GM19468 (cell line): ENCODE data around the gene PROCA1.

ENCODE experiments used
- ATAC-seq: cut with Tn5 transposase; IDR thresholded peaks from one replicate; pipeline ENCODE4 v1.9.1; 2021; ENCODE audit warnings: mild to moderate bottlenecking, moderate library complexity, moderate number of reproducible peaks; ENCODE audit not compliant: unreplicated experiment; ENCODE audit errors: extremely low read depth

The PROCA1 gene

DNA sequence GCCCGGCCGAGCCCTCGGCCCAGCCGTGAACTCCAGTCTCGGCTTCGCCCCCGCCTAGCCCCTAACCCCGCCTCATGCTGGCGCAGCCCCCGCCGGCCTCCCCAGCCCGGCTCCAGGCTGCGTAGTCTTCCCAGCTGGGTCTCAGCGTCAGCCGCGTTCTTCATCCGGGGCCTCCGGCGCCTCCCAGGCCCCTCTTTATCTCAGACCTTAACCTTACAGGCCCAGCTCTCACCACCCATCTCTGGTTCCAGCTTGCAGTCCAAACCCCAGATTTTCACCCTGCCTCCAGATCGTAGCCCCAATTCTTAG is at the start of gene PROCA1:
TSS of gene PROCA1 (minus strand) at position 166 of the 309 bp plus-strand sequence. CDS start 228 bp downstream, outside the sequence.
- no peak for ATAC-seq

GRCh38 chr17:28760601-28761562 is 49.2 kb upstream of the PROCA1 start:
- ATAC-seq: no peak

- no peak for ATAC-seq
These were observed 47.7 kb upstream of the PROCA1 start for GRCh38 chr17:28759256-28759865.

- ATAC-seq: no peak
These were observed 46.9 kb upstream of the PROCA1 start for GRCh38 chr17:28758411-28759121.

DNA sequence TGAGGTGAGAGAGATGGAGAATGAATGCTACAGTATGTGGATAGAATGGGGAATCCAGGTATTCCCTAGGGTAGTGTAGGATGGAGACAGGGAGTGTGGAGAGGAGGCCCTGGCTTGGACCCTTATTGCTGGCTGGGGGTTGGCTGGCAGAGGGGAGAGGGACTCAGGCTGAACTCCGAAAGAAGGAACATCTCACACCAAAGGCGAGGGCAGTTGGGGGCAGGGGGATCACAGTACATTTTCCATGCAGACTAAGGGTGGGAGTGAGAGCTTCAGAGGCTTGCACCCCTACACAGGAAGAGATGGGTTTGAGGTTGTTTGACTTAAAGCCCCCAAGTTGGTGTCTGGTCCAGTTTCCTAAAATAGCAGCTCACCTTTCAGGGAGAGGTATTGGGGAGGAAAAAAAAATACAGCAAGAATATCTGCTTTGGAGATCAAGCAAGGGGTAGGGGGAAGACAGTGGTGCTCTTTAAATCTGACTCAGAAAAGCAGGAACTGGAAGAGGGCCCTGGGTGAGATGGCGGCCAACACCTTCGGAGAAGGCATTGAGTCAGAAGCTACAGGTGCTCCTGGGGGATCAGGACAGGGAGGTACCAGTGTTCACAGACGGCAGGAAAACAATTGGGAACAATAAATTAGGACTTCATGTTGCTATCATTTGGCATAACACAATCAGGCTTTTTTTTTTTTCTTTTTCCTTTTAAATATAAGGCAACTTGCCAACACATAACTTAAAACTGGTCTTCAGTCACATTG is 44.5 kb upstream of the PROCA1 start:
- ATAC-seq: no peak

GRCh38 chr17:28755486-28755885 is 43.8 kb upstream of the PROCA1 start:
- ATAC-seq: no peak

GRCh38 chr17:28751600-28752366 is 40.1 kb upstream of the PROCA1 start:
- no peak for ATAC-seq

DNA sequence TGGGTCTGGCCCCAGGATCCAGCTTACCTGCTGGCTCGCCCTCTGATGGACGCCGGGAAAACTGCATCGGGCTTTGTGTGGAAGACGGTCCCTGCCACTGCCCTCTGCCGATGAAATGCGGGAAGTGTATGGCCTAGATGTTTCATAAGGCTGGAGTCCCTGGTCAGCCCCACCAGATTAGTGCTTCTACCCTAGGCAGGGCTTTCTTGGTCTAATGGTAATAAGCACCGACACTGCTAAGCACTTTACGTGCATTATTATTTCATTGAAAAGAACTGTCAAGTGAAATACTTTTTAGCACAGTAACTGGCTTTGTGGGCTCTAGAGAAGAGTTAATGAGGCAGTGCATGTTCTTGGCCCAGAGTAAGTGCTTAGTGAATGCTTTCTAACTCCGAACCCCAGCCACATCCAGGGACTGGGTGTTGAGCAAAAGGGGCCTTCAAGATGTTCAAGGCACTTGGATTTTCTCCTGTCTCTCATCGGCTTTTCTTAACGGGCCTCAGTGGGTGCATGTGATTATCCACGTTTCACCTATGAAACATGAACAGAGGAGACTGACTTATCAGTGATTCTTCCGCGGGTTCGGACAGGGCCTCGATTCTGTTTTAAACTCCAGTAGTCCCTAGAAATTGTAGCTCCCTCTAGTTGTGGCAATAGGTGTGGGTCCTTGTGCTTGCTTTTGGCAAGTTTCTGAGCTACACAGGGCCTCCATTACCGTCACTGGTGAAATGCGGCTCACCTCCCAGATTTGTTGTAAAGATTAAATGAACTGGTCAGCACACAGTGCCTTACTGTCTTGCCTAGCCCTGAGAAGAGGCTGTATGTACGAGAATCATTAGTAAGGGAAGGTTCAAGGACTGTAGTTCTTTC is 38.7 kb upstream of the PROCA1 start:
- peak; percentile 71 for ATAC-seq

DNA sequence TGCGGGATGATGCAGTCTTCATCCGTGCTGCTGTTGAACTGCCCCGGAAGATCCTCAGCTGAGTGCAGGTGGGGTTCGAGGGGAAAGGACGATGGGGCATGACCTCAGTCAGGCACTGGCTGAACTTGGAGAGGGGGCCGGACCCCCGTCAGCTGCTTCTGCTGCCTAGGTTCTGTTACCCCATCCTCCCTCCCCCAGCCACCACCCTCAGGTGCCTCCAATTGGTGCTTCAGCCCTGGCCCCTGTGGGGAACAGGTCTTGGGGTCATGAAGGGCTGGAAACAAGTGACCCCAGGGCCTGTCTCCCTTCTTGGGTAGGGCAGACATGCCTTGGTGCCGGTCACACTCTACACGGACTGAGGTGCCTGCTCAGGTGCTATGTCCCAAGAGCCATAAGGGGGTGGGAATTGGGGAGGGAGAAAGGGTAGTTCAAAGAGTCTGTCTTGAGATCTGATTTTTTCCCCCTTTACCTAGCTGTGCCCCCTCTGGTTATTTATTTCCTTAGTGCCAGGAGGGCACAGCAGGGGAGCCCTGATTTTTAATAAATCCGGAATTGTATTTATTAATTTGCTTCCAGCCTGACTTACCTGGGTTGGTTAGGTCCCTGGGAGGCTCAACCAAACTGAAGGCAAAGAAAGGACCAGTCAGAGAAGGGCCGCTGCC is 38.0 kb upstream of the PROCA1 start:
- ATAC-seq: no peak

DNA sequence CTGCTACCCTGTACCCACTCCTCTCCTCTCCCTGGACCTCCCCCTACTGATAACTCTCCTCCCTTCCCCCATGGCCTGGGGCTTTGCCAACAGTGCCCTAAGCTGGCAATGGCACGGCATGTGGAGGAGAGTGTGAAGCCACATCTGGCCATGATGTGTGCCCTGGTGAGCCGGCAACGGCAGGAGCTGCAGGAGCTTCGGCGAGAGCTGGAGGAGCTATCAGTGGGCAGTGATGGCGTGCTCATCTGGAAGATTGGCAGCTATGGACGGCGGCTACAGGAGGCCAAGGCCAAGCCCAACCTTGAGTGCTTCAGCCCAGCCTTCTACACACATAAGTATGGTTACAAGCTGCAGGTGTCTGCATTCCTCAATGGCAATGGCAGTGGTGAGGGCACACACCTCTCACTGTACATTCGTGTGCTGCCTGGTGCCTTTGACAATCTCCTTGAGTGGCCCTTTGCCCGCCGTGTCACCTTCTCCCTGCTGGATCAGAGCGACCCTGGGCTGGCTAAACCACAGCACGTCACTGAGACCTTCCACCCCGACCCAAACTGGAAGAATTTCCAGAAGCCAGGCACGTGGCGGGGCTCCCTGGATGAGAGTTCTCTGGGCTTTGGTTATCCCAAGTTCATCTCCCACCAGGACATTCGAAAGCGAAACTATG is 37.3 kb upstream of the PROCA1 start:
- ATAC-seq: no peak

DNA sequence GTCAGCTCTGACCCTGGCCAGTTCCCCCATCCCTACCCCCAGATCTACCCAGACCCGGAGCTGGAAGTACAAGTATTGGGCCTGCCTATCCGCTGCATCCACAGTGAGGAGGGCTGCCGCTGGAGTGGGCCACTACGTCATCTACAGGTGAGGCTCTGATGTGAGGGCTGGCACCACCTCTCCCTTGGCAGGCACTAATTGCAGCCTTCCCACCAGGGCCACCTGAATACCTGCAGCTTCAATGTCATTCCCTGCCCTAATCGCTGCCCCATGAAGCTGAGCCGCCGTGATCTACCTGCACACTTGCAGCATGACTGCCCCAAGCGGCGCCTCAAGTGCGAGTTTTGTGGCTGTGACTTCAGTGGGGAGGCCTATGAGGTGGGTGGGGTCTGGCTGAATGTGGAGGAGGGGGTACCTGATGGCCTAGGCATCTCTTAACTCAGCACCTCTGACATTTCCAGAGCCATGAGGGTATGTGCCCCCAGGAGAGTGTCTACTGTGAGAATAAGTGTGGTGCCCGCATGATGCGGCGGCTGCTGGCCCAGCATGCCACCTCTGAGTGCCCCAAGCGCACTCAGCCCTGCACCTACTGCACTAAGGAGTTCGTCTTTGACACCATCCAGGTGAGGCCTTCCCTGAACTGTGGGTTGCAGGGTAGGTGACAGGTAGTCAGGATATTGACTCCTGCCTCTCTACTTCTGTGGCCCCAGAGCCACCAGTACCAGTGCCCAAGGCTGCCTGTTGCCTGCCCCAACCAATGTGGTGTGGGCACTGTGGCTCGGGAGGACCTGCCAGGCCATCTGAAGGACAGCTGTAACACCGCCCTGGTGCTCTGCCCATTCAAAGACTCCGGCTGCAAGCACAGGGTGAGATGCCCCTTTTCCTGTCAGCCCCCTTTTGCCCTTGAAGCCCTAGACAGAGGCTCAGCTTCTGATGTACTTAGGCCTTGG is 36.4 kb upstream of the PROCA1 start:
- no peak for ATAC-seq

GRCh38 chr17:28747051-28747691 is 35.5 kb upstream of the PROCA1 start:
- ATAC-seq: no peak

GRCh38 chr17:28746611-28747050 is 34.9 kb upstream of the PROCA1 start:
- no peak for ATAC-seq

DNA sequence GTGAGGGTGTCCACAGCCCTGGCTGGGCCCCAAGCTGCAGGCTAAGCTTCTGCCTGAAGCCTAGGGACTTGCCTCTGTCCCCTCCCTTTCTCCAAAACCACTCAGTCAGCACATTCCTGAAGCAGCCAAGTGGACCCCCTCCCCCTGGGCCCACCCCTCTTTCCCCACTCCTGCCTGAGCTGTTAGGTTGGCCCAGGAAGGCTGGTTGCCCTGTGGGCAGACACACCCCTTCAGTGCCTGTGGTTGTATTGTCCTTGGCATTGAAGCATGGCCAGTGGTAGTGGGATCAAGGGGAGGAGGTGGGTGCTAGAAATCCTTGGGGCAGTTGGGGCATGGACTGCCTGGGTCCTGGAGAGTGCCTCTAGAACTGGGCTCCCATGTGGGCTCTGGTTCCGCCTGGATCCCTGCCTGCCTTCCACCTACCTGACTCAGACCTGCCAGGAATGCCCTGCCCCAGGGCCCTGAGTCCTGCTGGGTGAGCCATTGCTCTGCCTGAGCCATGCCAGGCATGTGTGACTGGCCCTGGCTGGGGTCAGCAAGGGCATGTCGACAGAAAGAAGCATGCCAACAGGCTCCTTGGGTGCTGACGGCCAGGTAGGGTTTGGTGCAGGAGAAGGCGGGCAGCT is 34.2 kb upstream of the PROCA1 start:
- no peak for ATAC-seq

DNA sequence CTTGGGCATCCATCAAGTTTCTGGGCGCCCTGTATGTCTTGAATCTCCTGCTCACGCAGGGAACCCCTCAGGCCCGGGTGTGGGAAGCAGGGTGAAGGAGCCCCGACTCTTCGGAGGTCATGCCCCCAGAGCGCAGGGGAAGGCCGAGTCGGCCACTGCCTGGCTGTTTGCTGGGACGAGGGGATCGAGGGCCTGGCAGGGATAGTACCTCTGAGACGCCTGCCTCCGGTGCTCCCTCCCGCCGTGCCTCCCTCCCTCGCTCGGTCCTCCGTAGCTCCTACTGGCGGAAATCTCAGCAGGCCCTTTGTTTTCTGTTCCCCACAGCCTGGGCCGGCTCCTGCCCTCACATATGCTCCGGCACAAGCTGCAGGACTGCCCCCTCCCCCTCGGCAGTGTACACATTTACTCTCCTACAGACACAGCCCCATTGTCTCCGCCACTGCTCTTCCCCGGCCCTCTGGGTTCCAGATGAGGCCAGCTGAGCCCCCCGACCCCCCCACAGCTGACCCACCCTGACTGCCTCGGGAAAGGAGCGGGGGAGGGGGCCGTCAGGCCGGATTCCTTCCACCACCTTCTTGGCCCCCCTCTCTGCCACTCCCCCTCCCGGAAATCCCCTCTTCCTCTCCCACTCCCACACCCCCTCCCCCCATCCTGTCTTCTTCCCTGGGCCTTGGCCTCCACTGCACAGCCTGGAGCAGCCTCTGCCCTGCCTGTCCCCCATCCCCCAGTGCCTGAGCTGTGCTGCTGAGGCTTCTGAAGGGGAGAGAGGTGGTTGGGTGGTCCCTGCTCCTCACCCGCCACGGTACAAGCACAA is 33.5 kb upstream of the PROCA1 start:
- ATAC-seq: no peak
